Activated CD8-positive, alpha-beta memory T cell treated with anti-CD3 and anti-CD28 coated beads, Interleukin-2, amount 50 U/mL, for 4 hours (primary cell): ENCODE results near the gene CLSTN3.

ENCODE experiments used
- DNase-seq: peaks from one replicate; pipeline ENCODE4 v3.0.0-alpha.2; 2020

CLSTN3 gene

GRCh38 chr12:7193674-7194073 is 63.5 kb downstream of the CLSTN3 start:
- DNase-seq = no peak

- no peak for DNase-seq
These were observed 67.7 kb downstream of the CLSTN3 start for GRCh38 chr12:7197841-7198240.

GRCh38 chr12:7203109-7203508 is 72.9 kb downstream of the CLSTN3 start:
- no peak for DNase-seq

- no peak for DNase-seq
These were observed 74.9 kb downstream of the CLSTN3 start for GRCh38 chr12:7205091-7205490.

GRCh38 chr12:7206691-7207090 is 76.5 kb downstream of the CLSTN3 start:
- DNase-seq = no peak

GRCh38 chr12:7207866-7208625 is 77.9 kb downstream of the CLSTN3 start:
- DNase-seq = no peak
